Body of pancreas (tissue), 4 donors: ENCODE results near the gene NTN3. TPM values are rescaled to one million over a fixed set of nuclear protein-coding genes. Genes with fewer than 3 reads are reported as not detected.
A peak's percentile ranks its signal among the peaks of the same experiment; 100 is the strongest.

Experiments used
- ATAC-seq: fragments of 150-250 bp; one replicate; pipeline ENCODE4 v1.9.1; 2016
- DNase-seq, 4 donors: peaks; one replicate each; pipeline ENCODE4 v3.0.0-alpha.2; 2019
- H3K27ac ChIP-seq, 4 donors: fragments of 200-600 bp; sonication (generic); 1 replicate in 3 of 4; 2 replicates in 1 of 4; pipeline versions ENCODE4 v1.5.1 to v1.6.1; 2016 to 2019; ENCODE audit warnings: mild to moderate bottlenecking in 1 of 4, mixed read lengths in 1 of 4, moderate library complexity in 1 of 4
- H3K27me3 ChIP-seq, 2 donors: fragments of 200-600 bp; sonication (generic); one replicate each; pipeline ENCODE4 v1.6.0; 2016; ENCODE audit warnings: mild to moderate bottlenecking in 1 of 2
- H3K36me3 ChIP-seq, 2 donors: fragments of 200-600 bp; sonication (generic); replicated peaks in 1 of 2; 2 replicates each; pipeline ENCODE4 v1.5.1; 2016; ENCODE audit warnings: low read depth in 2 of 2; ENCODE audit not compliant: insufficient read depth in 1 of 2
- H3K4me1 ChIP-seq: fragments of 200-600 bp; sonication (generic); one replicate; pipeline ENCODE4 v1.6.0; 2016
- H3K4me3 ChIP-seq, 2 donors: fragments of 200-600 bp; sonication (generic); 1 replicate in 1 of 2; 2 replicates in 1 of 2; pipeline ENCODE4 v1.5.1; 2016 to 2019
- H3K9me3 ChIP-seq, 3 donors: fragments of 200-600 bp; sonication (generic); 1 replicate in 2 of 3; 2 replicates in 1 of 3; pipeline ENCODE4 v1.5.1; 2016
- POLR2A ChIP-seq, 3 donors: fragments of 450-650 bp; IDR thresholded peaks; one replicate each; pipeline ENCODE4 v1.6.1; 2016; ENCODE audit warnings: antibody characterized with exemption in 3 of 3, mild to moderate bottlenecking in 2 of 3
- WGBS, 2 donors: methylation state at CpG; one replicate each; pipeline ENCODE4 v1.1.5; 2017; 5-methylcytosine and 5-hydroxymethylcytosine counted together
- intact Hi-C: fragments of 100-400 bp; cut with DNase I; formaldehyde crosslinking; loops from one replicate; pipeline ENCODE4 v1.15.1; 2023
- total RNA-seq, 2 donors: library from RNA; depleted of rRNA; stranded (reverse); fragments of >200 nt; gene quantifications; one replicate each; pipeline ENCODE4 v1.1.0, GENCODE V29; 2016
- TF ChIP-seq, protein P1 (sequence below), 7 experiments: fragments of 450-650 bp in 4 of 7; fragments of 200-600 bp in 3 of 7; sonication (generic) in 3 of 7; IDR thresholded peaks; one replicate each; pipeline ENCODE4 v1.5.1; 2016 to 2019; ENCODE audit warnings: antibody characterized with exemption in 7 of 7

Gene NTN3
- total RNA-seq, 2 donors from 2014 or later: not detected

GRCh38 chr16:2498531-2499253, 27.6 kb downstream of the NTN3 start:
- peaks cover 60% of the 10 kb centered on the region for H3K4me1 ChIP-seq
- H3K36me3 ChIP-seq: peaks cover 0 to 1% of the 10 kb centered on the region in 2 donors
- H3K27me3 ChIP-seq: no peaks in the 10 kb centered on the region
- intact Hi-C loops: loop anchor here (5.0 to 10.0 kb wide), 3 partner anchors 64 to 226 kb away; no protein-coding TSS in a partner anchor
- no peaks in the 10 kb centered on the region for H3K9me3 ChIP-seq
- H3K4me3 ChIP-seq: no peak overlapping the region
- ATAC-seq (peak; percentile 16), DNase-seq (peak; percentile 63 to 89 (median 71))
- 48 to 75% methylated on average over 1 to 11 of the region's 15 CpGs for WGBS, 2 donors
- peak overlapping the region; percentile 51 to 71 (median 68) for H3K27ac ChIP-seq
- TF ChIP-seq, protein P1, sequence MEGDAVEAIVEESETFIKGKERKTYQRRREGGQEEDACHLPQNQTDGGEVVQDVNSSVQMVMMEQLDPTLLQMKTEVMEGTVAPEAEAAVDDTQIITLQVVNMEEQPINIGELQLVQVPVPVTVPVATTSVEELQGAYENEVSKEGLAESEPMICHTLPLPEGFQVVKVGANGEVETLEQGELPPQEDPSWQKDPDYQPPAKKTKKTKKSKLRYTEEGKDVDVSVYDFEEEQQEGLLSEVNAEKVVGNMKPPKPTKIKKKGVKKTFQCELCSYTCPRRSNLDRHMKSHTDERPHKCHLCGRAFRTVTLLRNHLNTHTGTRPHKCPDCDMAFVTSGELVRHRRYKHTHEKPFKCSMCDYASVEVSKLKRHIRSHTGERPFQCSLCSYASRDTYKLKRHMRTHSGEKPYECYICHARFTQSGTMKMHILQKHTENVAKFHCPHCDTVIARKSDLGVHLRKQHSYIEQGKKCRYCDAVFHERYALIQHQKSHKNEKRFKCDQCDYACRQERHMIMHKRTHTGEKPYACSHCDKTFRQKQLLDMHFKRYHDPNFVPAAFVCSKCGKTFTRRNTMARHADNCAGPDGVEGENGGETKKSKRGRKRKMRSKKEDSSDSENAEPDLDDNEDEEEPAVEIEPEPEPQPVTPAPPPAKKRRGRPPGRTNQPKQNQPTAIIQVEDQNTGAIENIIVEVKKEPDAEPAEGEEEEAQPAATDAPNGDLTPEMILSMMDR (IDR thresholded peaks at IDR 0.05): no peak
- TF ChIP-seq POLR2A (IDR thresholded peaks at IDR 0.05): peak in 1 of 3 donors; percentile 13

DNA sequence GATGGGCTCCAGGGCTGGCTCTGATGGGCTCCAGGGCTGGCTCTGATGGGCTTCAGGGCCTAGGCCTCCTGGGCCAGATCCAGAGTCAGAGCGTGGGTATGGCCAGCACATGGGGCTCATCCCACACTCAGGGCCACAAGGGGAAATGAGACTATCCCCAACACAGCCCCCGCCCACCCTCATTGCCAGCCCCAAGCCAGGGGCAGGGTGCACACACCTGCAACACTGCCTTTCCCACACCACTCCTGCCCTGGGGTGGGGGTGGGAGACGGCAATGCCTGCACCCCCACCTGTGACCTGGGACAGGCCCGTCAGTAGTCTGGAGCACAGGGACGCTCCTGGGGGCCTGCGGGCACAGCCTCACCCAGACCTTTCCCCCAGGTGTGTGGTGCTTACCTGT, 28.4 kb downstream of the NTN3 start:
- Histone ChIP-seq H3K4me3 (no peak overlapping the region), H3K36me3 (peaks cover 0 to 1% of the 10 kb centered on the region in 2 donors), H3K27me3 (no peaks in the 10 kb centered on the region), H3K27ac (peak overlapping the region; percentile 51 to 71 (median 68)), H3K4me1 (peaks cover 60% of the 10 kb centered on the region), H3K9me3 (no peaks in the 10 kb centered on the region)
- TF ChIP-seq POLR2A (IDR thresholded peaks at IDR 0.05): no peak
- TF ChIP-seq, protein P1 (IDR thresholded peaks at IDR 0.05): no peak
- DNase-seq (peak in 1 of 4 donors; percentile 11), ATAC-seq (no peak)
- 81 to 85% methylated on average over 4 to 6 of the region's 6 CpGs for WGBS, 2 donors
- intact Hi-C loops: loop anchor here (5.0 to 10.0 kb wide), 3 partner anchors 65 to 227 kb away; no protein-coding TSS in a partner anchor

DNA sequence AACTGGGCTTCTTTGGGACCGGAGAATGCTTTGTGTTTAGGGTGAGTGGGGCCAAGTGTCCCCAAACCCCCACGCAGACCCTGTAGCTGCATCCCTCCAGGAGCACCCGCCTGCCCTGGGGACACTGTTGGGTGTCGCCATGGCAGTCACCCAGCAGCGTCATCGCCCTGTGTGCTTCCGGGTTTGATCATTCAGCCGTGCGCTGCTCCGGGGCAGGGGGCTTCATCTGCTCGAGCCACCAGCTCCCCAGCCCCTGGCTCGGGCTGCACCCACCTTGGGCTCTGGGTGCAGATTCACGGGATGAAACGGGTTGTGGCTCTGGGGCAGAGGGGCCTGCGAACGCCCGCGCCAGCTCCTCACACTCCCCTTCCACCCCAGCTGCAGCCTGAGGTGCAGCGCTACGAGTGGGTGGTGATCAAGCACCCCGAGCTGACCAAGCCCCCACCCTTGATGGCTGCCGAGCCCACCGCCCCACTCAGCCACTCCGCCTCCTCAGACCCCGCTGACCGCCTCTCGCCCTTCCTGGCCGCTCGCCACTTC, 28.9 kb downstream of the NTN3 start:
- Histone ChIP-seq H3K4me1 (peaks cover 60% of the 10 kb centered on the region), H3K9me3 (no peaks in the 10 kb centered on the region), H3K27ac (peak overlapping the region in 2 of 4 donors; percentile 51 to 66), H3K4me3 (no peak overlapping the region), H3K36me3 (peaks cover 0 to 1% of the 10 kb centered on the region in 2 donors), H3K27me3 (no peaks in the 10 kb centered on the region)
- 85 to 89% methylated on average over 17 to 25 of the region's 29 CpGs for WGBS, 2 donors
- TF ChIP-seq, protein P1 (IDR thresholded peaks at IDR 0.05): no peak
- no peak for TF ChIP-seq POLR2A (IDR thresholded peaks at IDR 0.05)
- intact Hi-C loops: loop anchor here (5.0 to 10.0 kb wide), 3 partner anchors 65 to 228 kb away; no protein-coding TSS in a partner anchor
- DNase-seq (no peak), ATAC-seq (no peak)

- DNase-seq (no peak), ATAC-seq (no peak)
- H3K27ac ChIP-seq: peak overlapping the region in 2 of 4 donors; percentile 71 to 77
- TF ChIP-seq, protein P1 (IDR thresholded peaks at IDR 0.05): no peak
- no peak for TF ChIP-seq POLR2A (IDR thresholded peaks at IDR 0.05)
- intact Hi-C loops: no loop called here
- H3K9me3 ChIP-seq: no peaks in the 10 kb centered on the region
- H3K4me3 ChIP-seq: no peak overlapping the region
- WGBS, 2 donors: 79 to 85% methylated on average over 13 to 20 of the region's 20 CpGs
- peaks cover 0 to 1% of the 10 kb centered on the region in 2 donors for H3K36me3 ChIP-seq
- H3K27me3 ChIP-seq: no peaks in the 10 kb centered on the region
- H3K4me1 ChIP-seq: peaks cover 60% of the 10 kb centered on the region
These were observed 29.4 kb downstream of the NTN3 start for GRCh38 chr16:2500430-2500917.
